Pancreas (tissue), 10 donors: ENCODE measurements around the gene EFCAB6. TPM values are rescaled to one million over a fixed set of nuclear protein-coding genes. Genes with fewer than 3 reads are reported as not detected.

ENCODE experiments used
- ATAC-seq, 4 donors: fragments of 200-7000 bp; cut with Tn5 transposase; one replicate each; pipeline versions ENCODE4 v1.8.0 to v1.9.1; 2020; ENCODE audit warnings: mild to moderate bottlenecking in 4 of 4, moderate library complexity in 4 of 4
- DNase-seq, 6 donors: peaks; one replicate each; pipeline ENCODE4 v3.0.0-alpha.2; 2020
- FAIRE-seq: peaks from 2 replicates; lab custom pipeline; 2012; peaks lifted over from hg19 to GRCh38; lab: Jason Lieb, UNC
- H3K27ac ChIP-seq, 4 donors: fragments of 200-600 bp; sonication (generic); 1 replicate in 3 of 4; 2 replicates in 1 of 4; pipeline versions ENCODE4 v1.5.0 to v1.8.0; 2020
- H3K27me3 ChIP-seq, 4 donors: fragments of 200-600 bp; one replicate each; pipeline ENCODE4 v1.8.0; 2021
- H3K36me3 ChIP-seq, 3 donors: fragments of 200-600 bp; sonication (generic) in 1 of 3; one replicate each; pipeline versions ENCODE4 v1.5.0 to v1.8.0; 2020 to 2021
- H3K4me1 ChIP-seq, 3 donors: fragments of 200-600 bp; one replicate each; pipeline ENCODE4 v1.8.0; 2021
- H3K4me3 ChIP-seq, 4 donors: fragments of 200-600 bp; sonication (generic) in 2 of 4; one replicate each; pipeline versions ENCODE4 v1.5.0 to v1.8.0; 2020 to 2021
- H3K9me3 ChIP-seq, 4 donors: fragments of 200-600 bp; one replicate each; pipeline ENCODE4 v1.8.0; 2021
- WGBS, 2 donors: extraction: QIAGEN DNeasy Blood & Tissue Kit; methylation state at CpG; one replicate each; pipeline ENCODE4 v1.1.7; 2013; 5-methylcytosine and 5-hydroxymethylcytosine counted together
- intact Hi-C, 3 donors: fragments of 100-400 bp; cut with DNase I; formaldehyde crosslinking; loops; one replicate each; pipeline versions ENCODE4 v1.11.1 to v1.14.2; 2022
- polyA plus RNA-seq, 2 donors: library from polyadenylated mRNA; stranded (reverse); fragments of 200-250 nt; gene quantifications; one replicate each; pipeline ENCODE4 v1.2.3, GENCODE V29; 2013
- total RNA-seq, 6 donors: library from RNA; stranded (reverse); fragmentation: NEBNext Ultra II Directional in 4 of 6; extraction: Animal tissue kit (Norgen Biotek cat#: 25700) in 4 of 6; gene quantifications; one replicate each; pipeline versions ENCODE4 v1.2.1 to v1.2.4, GENCODE V29; 2021 to 2023
- TF ChIP-seq, protein P1 (sequence below), 4 donors: fragments of 200-600 bp; sonication (generic) in 3 of 4; IDR thresholded peaks; one replicate each; pipeline versions ENCODE4 v1.5.0 to v1.8.0; 2021; ENCODE audit warnings: antibody characterized with exemption in 4 of 4
- donor health status: healthy with polysubstance abuse.
- donor health status: DM: no; HTN: no; CAD: no; lungs with moderate emphysema.
- donor health status: DM: no; HTN: no; CAD: no.
- donor health status: control.
- donor health status: control.
- donor health status: Bipolar disorder and iron deficiency.
- donor health status: DM: yes; HTN: yes; CAD: no.
- donor health status: DM: no; HTN: no; CAD: no.
- donor health status: DM: no; HTN: no; CAD: no.
- donor health status: DM: yes; HTN: yes; CAD: no.

The EFCAB6 gene
- total and polyA plus RNA-seq, 8 donors = 1.6 to 3.4 (median 2.2) TPM

- no peak for DNase-seq
Measured at GRCh38 chr22:43634316-43634715, 177.8 kb downstream of the EFCAB6 start.

DNA sequence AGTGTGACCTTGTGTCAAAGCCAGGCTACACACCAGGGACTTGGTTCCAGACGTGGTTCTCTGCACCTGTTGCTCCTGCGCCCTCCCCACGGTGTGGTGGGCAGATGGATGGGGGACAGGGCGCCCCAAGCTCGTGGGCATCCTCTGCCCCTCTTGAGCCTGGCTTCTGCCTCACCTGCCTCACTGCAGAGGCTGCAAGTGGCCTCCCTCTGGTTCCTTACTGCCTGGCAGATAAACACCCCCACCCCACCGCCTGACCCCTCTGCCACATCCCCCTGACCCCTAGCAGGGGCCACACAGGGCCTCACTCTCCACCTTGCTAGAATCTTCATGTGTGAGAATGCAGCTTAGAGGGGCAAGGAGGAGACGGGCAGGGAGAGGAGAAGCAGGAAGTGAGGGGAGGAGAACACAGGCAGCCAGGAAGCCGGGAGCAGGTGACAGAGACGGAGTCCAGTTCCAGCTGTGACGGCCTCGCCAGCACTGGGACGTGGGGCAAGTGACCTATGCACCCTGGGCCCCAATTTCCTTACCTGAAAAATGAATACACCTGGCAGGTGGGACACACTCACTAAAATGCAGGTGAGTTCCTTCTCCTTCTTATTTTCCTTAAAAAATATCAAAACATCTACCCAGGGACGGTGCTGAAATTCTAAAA lies 178.3 kb downstream of the EFCAB6 start:
- WGBS, 2 donors = 85 to 88% methylated on average over 12 to 13 of the region's 13 CpGs
- DNase-seq = no peak
- H3K9me3 ChIP-seq = no peaks in the 10 kb centered on the region

More at GRCh38 chr22:43634316-43634715, 177.8 kb downstream of the EFCAB6 start:
- WGBS, 2 donors = 62 to 66% methylated on average over 4 of the region's 4 CpGs
- no peaks in the 10 kb centered on the region for H3K36me3 ChIP-seq
- ATAC-seq (no peak), FAIRE-seq (no peak)
- TF ChIP-seq, protein P1, sequence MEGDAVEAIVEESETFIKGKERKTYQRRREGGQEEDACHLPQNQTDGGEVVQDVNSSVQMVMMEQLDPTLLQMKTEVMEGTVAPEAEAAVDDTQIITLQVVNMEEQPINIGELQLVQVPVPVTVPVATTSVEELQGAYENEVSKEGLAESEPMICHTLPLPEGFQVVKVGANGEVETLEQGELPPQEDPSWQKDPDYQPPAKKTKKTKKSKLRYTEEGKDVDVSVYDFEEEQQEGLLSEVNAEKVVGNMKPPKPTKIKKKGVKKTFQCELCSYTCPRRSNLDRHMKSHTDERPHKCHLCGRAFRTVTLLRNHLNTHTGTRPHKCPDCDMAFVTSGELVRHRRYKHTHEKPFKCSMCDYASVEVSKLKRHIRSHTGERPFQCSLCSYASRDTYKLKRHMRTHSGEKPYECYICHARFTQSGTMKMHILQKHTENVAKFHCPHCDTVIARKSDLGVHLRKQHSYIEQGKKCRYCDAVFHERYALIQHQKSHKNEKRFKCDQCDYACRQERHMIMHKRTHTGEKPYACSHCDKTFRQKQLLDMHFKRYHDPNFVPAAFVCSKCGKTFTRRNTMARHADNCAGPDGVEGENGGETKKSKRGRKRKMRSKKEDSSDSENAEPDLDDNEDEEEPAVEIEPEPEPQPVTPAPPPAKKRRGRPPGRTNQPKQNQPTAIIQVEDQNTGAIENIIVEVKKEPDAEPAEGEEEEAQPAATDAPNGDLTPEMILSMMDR (IDR thresholded peaks at IDR 0.05) = no peak
- H3K27ac ChIP-seq = no peak overlapping the region
- no peaks in the 10 kb centered on the region for H3K4me1 ChIP-seq
- no peaks in the 10 kb centered on the region for H3K27me3 ChIP-seq
- no peak overlapping the region for H3K4me3 ChIP-seq
- no peaks in the 10 kb centered on the region for H3K9me3 ChIP-seq
- intact Hi-C loops = loop anchor here in 1 of 3 donors (10.0 kb wide), 1 partner anchor 160 kb away; no protein-coding TSS in a partner anchor

DNA sequence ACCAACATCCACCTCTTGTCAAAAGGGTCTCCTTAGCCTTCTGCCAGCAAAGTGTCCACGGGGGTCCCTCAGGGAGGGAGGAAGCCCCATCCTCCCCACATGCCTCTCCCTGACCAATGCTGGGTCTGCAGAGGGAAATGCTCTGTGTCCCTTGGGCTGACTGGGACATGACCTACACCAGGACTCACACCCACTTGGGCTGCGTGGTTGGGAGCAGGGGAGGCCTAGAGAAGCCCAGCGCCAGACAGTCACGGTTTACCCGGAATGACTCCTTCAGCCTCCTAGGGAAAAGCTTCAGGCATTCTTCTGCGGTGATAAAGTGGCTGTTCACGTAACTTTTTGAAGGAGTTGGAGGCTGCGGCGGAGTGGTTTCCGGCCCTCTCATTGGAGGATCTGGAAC lies 180.3 kb downstream of the EFCAB6 start:
- Histone ChIP-seq H3K4me3 (no peak overlapping the region), H3K9me3 (no peaks in the 10 kb centered on the region), H3K36me3 (no peaks in the 10 kb centered on the region), H3K4me1 (no peaks in the 10 kb centered on the region), H3K27ac (no peak overlapping the region), H3K27me3 (no peaks in the 10 kb centered on the region)
- whole genome bisulfite sequencing, 2 donors = 95% methylated on average over 10 of the region's 10 CpGs
- ATAC-seq (no peak), FAIRE-seq (no peak), DNase-seq (no peak)
- intact Hi-C loops = loop anchor here in 1 of 3 donors (10.0 kb wide), 1 partner anchor 163 kb away; no protein-coding TSS in a partner anchor
- TF ChIP-seq, protein P1 (IDR thresholded peaks at IDR 0.05) = no peak

More for the DNA sequence above, 178.3 kb downstream of the EFCAB6 start:
- ATAC-seq = no peak
- no peaks in the 10 kb centered on the region for H3K27me3 ChIP-seq
- intact Hi-C loops = loop anchor here in 1 of 3 donors (10.0 kb wide), 1 partner anchor 161 kb away; no protein-coding TSS in a partner anchor
- no peaks in the 10 kb centered on the region for H3K4me1 ChIP-seq
- no peak overlapping the region for H3K4me3 ChIP-seq
- TF ChIP-seq, protein P1 (IDR thresholded peaks at IDR 0.05) = no peak
- no peaks in the 10 kb centered on the region for H3K36me3 ChIP-seq
- H3K27ac ChIP-seq = no peak overlapping the region
- FAIRE-seq = no peak

DNA sequence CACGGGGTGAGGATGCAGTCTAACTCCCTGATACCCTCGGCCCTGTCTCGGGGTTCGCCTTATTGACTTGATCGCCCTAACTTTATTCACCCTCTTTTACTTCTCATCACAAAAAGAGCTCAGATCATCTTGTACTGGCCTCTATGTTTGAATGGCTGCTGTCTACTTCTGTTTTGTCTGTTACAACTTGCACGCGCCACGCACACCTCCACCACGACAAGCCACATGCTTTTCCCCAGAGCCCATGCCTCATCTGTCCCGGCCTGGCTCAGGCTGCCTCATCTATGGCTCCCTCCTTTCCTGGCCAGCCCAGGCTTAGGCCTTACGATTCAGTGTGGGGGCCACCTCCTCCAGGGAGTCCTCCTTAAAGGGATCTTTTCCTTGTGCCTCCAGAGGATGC lies 180.9 kb downstream of the EFCAB6 start:
- Histone ChIP-seq H3K4me1 (no peaks in the 10 kb centered on the region), H3K27ac (no peak overlapping the region), H3K27me3 (no peaks in the 10 kb centered on the region), H3K9me3 (no peaks in the 10 kb centered on the region), H3K36me3 (no peaks in the 10 kb centered on the region), H3K4me3 (no peak overlapping the region)
- DNase-seq = no peak
- FAIRE-seq = no peak
- TF ChIP-seq, protein P1 (IDR thresholded peaks at IDR 0.05) = no peak
- WGBS, 2 donors = 89 to 95% methylated on average over 11 of the region's 11 CpGs
- no peak for ATAC-seq
- intact Hi-C loops = loop anchor here in 1 of 3 donors (10.0 kb wide), 1 partner anchor 164 kb away; no protein-coding TSS in a partner anchor

GRCh38 chr22:43630451-43630850 lies 181.7 kb downstream of the EFCAB6 start:
- Histone ChIP-seq H3K27me3 (no peaks in the 10 kb centered on the region), H3K9me3 (no peaks in the 10 kb centered on the region), H3K36me3 (no peaks in the 10 kb centered on the region), H3K4me1 (no peaks in the 10 kb centered on the region), H3K27ac (no peak overlapping the region), H3K4me3 (no peak overlapping the region)
- no peak for DNase-seq
- no peak for ATAC-seq
- intact Hi-C loops = loop anchor here in 1 of 3 donors (10.0 kb wide), 1 partner anchor 164 kb away; no protein-coding TSS in a partner anchor
- 88 to 92% methylated on average over 12 of the region's 12 CpGs for WGBS, 2 donors
- TF ChIP-seq, protein P1 (IDR thresholded peaks at IDR 0.05) = no peak
- FAIRE-seq = no peak
